ENCODE results near the gene PRR27. TPM values are rescaled to one million over a fixed set of nuclear protein-coding genes. Genes with fewer than 3 reads are reported as not detected.
"Not testable (repeated sequence)": the region's sequence is repeated elsewhere in the genome, so short reads cannot be mapped to it uniquely, and the experiment has no call there.

The PRR27 gene
- total RNA-seq, 1 donor from 2014 or later, result not detected

- H3K36me3 ChIP-seq, result no peaks in the 10 kb centered on the region
- ATAC-seq (peak in 1 of 2 donors; percentile 62), DNase-seq (no peak)
- TF ChIP-seq, protein P1, sequence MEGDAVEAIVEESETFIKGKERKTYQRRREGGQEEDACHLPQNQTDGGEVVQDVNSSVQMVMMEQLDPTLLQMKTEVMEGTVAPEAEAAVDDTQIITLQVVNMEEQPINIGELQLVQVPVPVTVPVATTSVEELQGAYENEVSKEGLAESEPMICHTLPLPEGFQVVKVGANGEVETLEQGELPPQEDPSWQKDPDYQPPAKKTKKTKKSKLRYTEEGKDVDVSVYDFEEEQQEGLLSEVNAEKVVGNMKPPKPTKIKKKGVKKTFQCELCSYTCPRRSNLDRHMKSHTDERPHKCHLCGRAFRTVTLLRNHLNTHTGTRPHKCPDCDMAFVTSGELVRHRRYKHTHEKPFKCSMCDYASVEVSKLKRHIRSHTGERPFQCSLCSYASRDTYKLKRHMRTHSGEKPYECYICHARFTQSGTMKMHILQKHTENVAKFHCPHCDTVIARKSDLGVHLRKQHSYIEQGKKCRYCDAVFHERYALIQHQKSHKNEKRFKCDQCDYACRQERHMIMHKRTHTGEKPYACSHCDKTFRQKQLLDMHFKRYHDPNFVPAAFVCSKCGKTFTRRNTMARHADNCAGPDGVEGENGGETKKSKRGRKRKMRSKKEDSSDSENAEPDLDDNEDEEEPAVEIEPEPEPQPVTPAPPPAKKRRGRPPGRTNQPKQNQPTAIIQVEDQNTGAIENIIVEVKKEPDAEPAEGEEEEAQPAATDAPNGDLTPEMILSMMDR (IDR thresholded peaks at IDR 0.05), result no peak
- H3K27ac ChIP-seq, result no peak overlapping the region
- no peak overlapping the region for H3K4me3 ChIP-seq
- no peaks in the 10 kb centered on the region for H3K4me1 ChIP-seq
- intact Hi-C loops (cut with DNase I), result no loop called here
- H3K27me3 ChIP-seq (ENCODE audit: low read depth), result no peaks in the 10 kb centered on the region
- no peaks in the 10 kb centered on the region for H3K9me3 ChIP-seq
Measured at GRCh38 chr4:70196857-70197256, 42.8 kb downstream of the PRR27 start.

GRCh38 chr4:70197842-70198241 is 43.8 kb downstream of the PRR27 start:
- Histone ChIP-seq H3K4me3 (no peak overlapping the region), H3K9me3 (no peaks in the 10 kb centered on the region), H3K36me3 (no peaks in the 10 kb centered on the region), H3K27me3 (ENCODE audit: low read depth) (no peaks in the 10 kb centered on the region), H3K4me1 (no peaks in the 10 kb centered on the region), H3K27ac (peak overlapping the region; percentile 5)
- intact Hi-C loops (cut with DNase I), result no loop called here
- peak; percentile 47 for DNase-seq
- TF ChIP-seq, protein P1 (IDR thresholded peaks at IDR 0.05), result no peak
- peak; percentile 87 to 97 for ATAC-seq

GRCh38 chr4:70203601-70204000 is 49.6 kb downstream of the PRR27 start:
- DNase-seq (no peak), ATAC-seq (no peak)
- TF ChIP-seq, protein P1 (IDR thresholded peaks at IDR 0.05), result no peak
- no peak overlapping the region for H3K27ac ChIP-seq
- H3K9me3 ChIP-seq, result no peaks in the 10 kb centered on the region
- H3K4me1 ChIP-seq, result no peaks in the 10 kb centered on the region
- intact Hi-C loops (cut with DNase I), result no loop called here
- H3K27me3 ChIP-seq (ENCODE audit: low read depth), result no peaks in the 10 kb centered on the region
- H3K36me3 ChIP-seq, result no peaks in the 10 kb centered on the region
- H3K4me3 ChIP-seq, result no peak overlapping the region

DNA sequence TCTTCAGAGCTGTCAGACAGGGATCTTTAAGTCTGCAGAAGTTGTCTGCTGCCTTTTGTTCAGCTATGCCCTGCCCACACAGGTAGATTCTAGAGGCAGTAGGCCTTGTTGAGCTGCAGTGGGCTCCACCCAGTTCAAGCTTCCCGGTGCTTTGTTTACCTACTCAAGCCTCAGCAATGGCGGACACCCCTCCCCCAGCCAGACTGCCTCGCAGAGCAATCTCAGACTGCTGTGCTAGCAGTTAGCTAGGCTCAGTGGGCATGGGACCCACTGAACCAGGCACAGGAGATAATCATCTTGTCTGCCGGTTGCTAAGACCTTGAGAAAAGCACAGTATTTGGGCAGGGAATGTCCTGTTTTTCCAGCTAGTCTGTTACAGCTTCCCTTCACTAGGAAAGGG is 58.7 kb downstream of the PRR27 start:
- H3K4me1 ChIP-seq; H3K36me3 ChIP-seq; H3K27me3 ChIP-seq (ENCODE audit: low read depth); H3K27ac ChIP-seq; ATAC-seq; H3K9me3 ChIP-seq; H3K4me3 ChIP-seq; intact Hi-C loops (cut with DNase I); DNase-seq: not testable (repeated sequence)

Other genes starting within 250 kb of the PRR27 start
- gene CSN1S1, start 223.2 kb upstream of the PRR27 start, total RNA-seq, result not detected
- gene CSN2, start 188.5 kb upstream of the PRR27 start, total RNA-seq, result not detected
- not detected for gene STATH, start 158.3 kb upstream of the PRR27 start, total RNA-seq
- not detected for gene HTN3, start 125.8 kb upstream of the PRR27 start, total RNA-seq
- gene HTN1, start 103.8 kb upstream of the PRR27 start, total RNA-seq, result not detected
- gene ODAM, start 41.5 kb downstream of the PRR27 start, total RNA-seq, result 2.6 TPM
- not detected for gene FDCSP, start 71.9 kb downstream of the PRR27 start, total RNA-seq
- gene CSN3, start 88.4 kb downstream of the PRR27 start, total RNA-seq, result not detected
- gene CABS1, start 180.7 kb downstream of the PRR27 start, total RNA-seq, result not detected
- not detected for gene SMR3A, start 206.5 kb downstream of the PRR27 start, total RNA-seq
- not detected for gene SMR3B, start 228.9 kb downstream of the PRR27 start, total RNA-seq
- not detected for gene OPRPN, start 243.7 kb downstream of the PRR27 start, total RNA-seq

All from lower lobe of right lung (tissue), 2 donors.